ENCODE results near the gene KLK4.

Gene KLK4

DNA sequence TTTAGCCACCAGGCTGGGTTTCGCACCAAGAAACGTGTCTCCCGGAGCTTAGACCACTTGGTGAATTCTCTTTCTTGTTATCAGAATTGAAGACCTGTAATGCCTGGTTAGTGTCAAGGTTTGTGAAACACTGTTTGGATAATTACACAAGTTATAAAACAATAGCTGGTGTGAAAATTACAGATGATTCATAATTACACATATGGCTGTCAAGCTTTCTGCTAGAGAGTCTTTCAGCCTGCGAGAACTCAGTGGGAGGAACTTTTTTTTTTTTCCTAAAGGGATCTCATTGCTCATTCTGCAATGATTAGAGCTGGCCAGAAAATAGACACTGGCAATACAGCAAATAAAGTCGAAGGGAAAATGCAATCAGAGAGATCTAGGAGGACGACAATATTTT, 13.4 kb upstream of the KLK4 start:
- Histone ChIP-seq H2BK120ac (ENCODE audit: low read depth, low read length) (no peak overlapping the region), H3K4ac (ENCODE audit: low read depth in 1 of 2, low read length in 2 of 2) (no peak overlapping the region), H3K36me3 (ENCODE audit: control insufficient read depth in 1 of 2, insufficient read depth in 2 of 2, low read depth in 1 of 2, low read length in 2 of 2) (no peaks in the 10 kb centered on the region), H2AK5ac (ENCODE audit: low read length, severe bottlenecking) (no peak overlapping the region), H3K79me1 (replicated peaks; ENCODE audit: low read length, poor library complexity, severe bottlenecking) (no peaks in the 10 kb centered on the region), H3K27ac (ENCODE audit: low read length, poor library complexity, severe bottlenecking) (no peak overlapping the region), H3K18ac (ENCODE audit: low read depth in 1 of 2, low read length in 2 of 2) (no peak overlapping the region), H3K27me3 (ENCODE audit: control insufficient read depth in 1 of 2, insufficient read depth in 1 of 2, low read length in 2 of 2) (peaks cover 0 to 46% of the 10 kb centered on the region in 2 experiments), H3K14ac (ENCODE audit: low read length in 2 of 2) (no peak overlapping the region), H4K91ac (ENCODE audit: low read length) (no peak overlapping the region), H2AFZ (ENCODE audit: low read depth, low read length) (no peak overlapping the region), H2BK5ac (ENCODE audit: low read depth, low read length, poor library complexity, severe bottlenecking) (no peak overlapping the region), H2BK15ac (ENCODE audit: low read depth, poor library complexity, severe bottlenecking) (no peak overlapping the region), H3K9ac (ENCODE audit: low read length) (no peak overlapping the region), H3K23ac (ENCODE audit: low read length in 2 of 2) (no peak overlapping the region), H4K8ac (ENCODE audit: low read length) (no peak overlapping the region), H3K4me1 (ENCODE audit: control insufficient read depth, insufficient read depth, low read depth, low read length) (no peaks in the 10 kb centered on the region), H3K4me3 (ENCODE audit: insufficient read depth in 1 of 2, low read depth in 1 of 2, low read length in 2 of 2) (no peak overlapping the region), H3K9me3 (ENCODE audit: control insufficient read depth, low read length) (no peaks in the 10 kb centered on the region), H3K4me2 (ENCODE audit: low read length, poor library complexity, severe bottlenecking) (no peak overlapping the region), H2BK12ac (ENCODE audit: low read length in 2 of 2) (no peak overlapping the region)
- 83% methylated on average over 6 of the region's 6 CpGs for WGBS
- DNase-seq, result no peak

DNA sequence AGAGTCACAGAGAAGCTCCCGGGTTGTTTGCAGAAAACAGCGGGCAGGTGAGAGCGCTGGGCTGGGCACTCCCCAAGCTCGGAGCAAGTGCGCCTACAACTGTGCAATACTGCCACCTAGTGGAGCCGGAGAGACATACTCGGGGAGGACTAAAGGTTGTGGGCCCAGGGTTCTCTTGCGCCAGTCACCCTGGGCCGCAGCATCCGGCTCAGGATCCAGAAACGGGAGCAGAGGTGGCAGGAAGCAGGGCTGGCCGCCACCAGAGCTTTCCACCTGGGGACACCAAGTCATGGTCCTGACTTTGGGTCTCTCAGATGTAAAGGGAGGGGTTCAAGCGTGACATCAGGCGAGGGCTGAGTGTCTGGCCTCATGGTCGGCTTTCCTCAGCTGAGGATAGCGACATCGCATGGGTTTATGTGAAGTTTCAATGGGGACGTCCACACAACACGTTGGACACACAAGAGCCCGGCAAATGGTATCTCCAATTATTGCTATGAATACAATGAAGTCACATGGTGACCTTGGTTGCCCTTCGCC, 11.2 kb upstream of the KLK4 start:
- Histone ChIP-seq H3K18ac (ENCODE audit: low read depth in 1 of 2, low read length in 2 of 2) (no peak overlapping the region), H3K4me2 (ENCODE audit: low read length, poor library complexity, severe bottlenecking) (no peak overlapping the region), H2BK12ac (ENCODE audit: low read length in 2 of 2) (no peak overlapping the region), H4K8ac (ENCODE audit: low read length) (no peak overlapping the region), H3K4me1 (ENCODE audit: control insufficient read depth, insufficient read depth, low read depth, low read length) (no peaks in the 10 kb centered on the region), H3K9ac (ENCODE audit: low read length) (peak overlapping the region; percentile 51), H3K27me3 (ENCODE audit: control insufficient read depth in 1 of 2, insufficient read depth in 1 of 2, low read length in 2 of 2) (peaks cover 0 to 46% of the 10 kb centered on the region in 2 experiments), H3K14ac (ENCODE audit: low read length in 2 of 2) (no peak overlapping the region), H3K4ac (ENCODE audit: low read depth in 1 of 2, low read length in 2 of 2) (no peak overlapping the region), H2BK5ac (ENCODE audit: low read depth, low read length, poor library complexity, severe bottlenecking) (no peak overlapping the region), H2BK120ac (ENCODE audit: low read depth, low read length) (no peak overlapping the region), H3K79me1 (replicated peaks; ENCODE audit: low read length, poor library complexity, severe bottlenecking) (no peaks in the 10 kb centered on the region), H4K91ac (ENCODE audit: low read length) (no peak overlapping the region), H3K27ac (ENCODE audit: low read length, poor library complexity, severe bottlenecking) (no peak overlapping the region), H3K36me3 (ENCODE audit: control insufficient read depth in 1 of 2, insufficient read depth in 2 of 2, low read depth in 1 of 2, low read length in 2 of 2) (no peaks in the 10 kb centered on the region), H3K23ac (ENCODE audit: low read length in 2 of 2) (no peak overlapping the region), H3K4me3 (ENCODE audit: insufficient read depth in 1 of 2, low read depth in 1 of 2, low read length in 2 of 2) (no peak overlapping the region), H2AFZ (ENCODE audit: low read depth, low read length) (no peak overlapping the region), H2AK5ac (ENCODE audit: low read length, severe bottlenecking) (no peak overlapping the region), H3K9me3 (ENCODE audit: control insufficient read depth, low read length) (no peaks in the 10 kb centered on the region), H2BK15ac (ENCODE audit: low read depth, poor library complexity, severe bottlenecking) (no peak overlapping the region)
- peak; percentile 55 for DNase-seq
- 27% methylated on average over 20 of the region's 21 CpGs for WGBS

GRCh38 chr19:50921426-50922316, 10.5 kb upstream of the KLK4 start:
- no peaks in the 10 kb centered on the region for H3K79me1 ChIP-seq (replicated peaks; ENCODE audit: low read length, poor library complexity, severe bottlenecking)
- no peak overlapping the region for H3K14ac ChIP-seq (ENCODE audit: low read length in 2 of 2)
- H4K91ac ChIP-seq (ENCODE audit: low read length), result no peak overlapping the region
- no peak overlapping the region for H2BK12ac ChIP-seq (ENCODE audit: low read length in 2 of 2)
- no peak overlapping the region for H2AK5ac ChIP-seq (ENCODE audit: low read length, severe bottlenecking)
- H3K4me2 ChIP-seq (ENCODE audit: low read length, poor library complexity, severe bottlenecking), result no peak overlapping the region
- no peak for DNase-seq
- H2BK15ac ChIP-seq (ENCODE audit: low read depth, poor library complexity, severe bottlenecking), result no peak overlapping the region
- H2AFZ ChIP-seq (ENCODE audit: low read depth, low read length), result no peak overlapping the region
- H2BK120ac ChIP-seq (ENCODE audit: low read depth, low read length), result no peak overlapping the region
- WGBS, result 35% methylated on average over 10 of the region's 12 CpGs
- H3K9ac ChIP-seq (ENCODE audit: low read length), result peak overlapping the region; percentile 26
- no peak overlapping the region for H3K23ac ChIP-seq (ENCODE audit: low read length in 2 of 2)
- H3K4ac ChIP-seq (ENCODE audit: low read depth in 1 of 2, low read length in 2 of 2), result no peak overlapping the region
- H3K36me3 ChIP-seq (ENCODE audit: control insufficient read depth in 1 of 2, insufficient read depth in 2 of 2, low read depth in 1 of 2, low read length in 2 of 2), result no peaks in the 10 kb centered on the region
- no peak overlapping the region for H2BK5ac ChIP-seq (ENCODE audit: low read depth, low read length, poor library complexity, severe bottlenecking)
- H3K9me3 ChIP-seq (ENCODE audit: control insufficient read depth, low read length), result no peaks in the 10 kb centered on the region
- no peak overlapping the region for H3K18ac ChIP-seq (ENCODE audit: low read depth in 1 of 2, low read length in 2 of 2)
- H3K4me3 ChIP-seq (ENCODE audit: insufficient read depth in 1 of 2, low read depth in 1 of 2, low read length in 2 of 2), result peak overlapping the region in 1 of 2 experiments; percentile 34
- no peak overlapping the region for H4K8ac ChIP-seq (ENCODE audit: low read length)
- H3K4me1 ChIP-seq (ENCODE audit: control insufficient read depth, insufficient read depth, low read depth, low read length), result no peaks in the 10 kb centered on the region
- peaks cover 0 to 46% of the 10 kb centered on the region in 2 experiments for H3K27me3 ChIP-seq (ENCODE audit: control insufficient read depth in 1 of 2, insufficient read depth in 1 of 2, low read length in 2 of 2)
- H3K27ac ChIP-seq (ENCODE audit: low read length, poor library complexity, severe bottlenecking), result no peak overlapping the region

GRCh38 chr19:50916069-50916468, 4.9 kb upstream of the KLK4 start:
- Histone ChIP-seq H4K8ac (ENCODE audit: low read length) (no peak overlapping the region), H3K79me1 (replicated peaks; ENCODE audit: low read length, poor library complexity, severe bottlenecking) (no peaks in the 10 kb centered on the region), H3K36me3 (ENCODE audit: control insufficient read depth in 1 of 2, insufficient read depth in 2 of 2, low read depth in 1 of 2, low read length in 2 of 2) (no peaks in the 10 kb centered on the region), H3K4me3 (ENCODE audit: insufficient read depth in 1 of 2, low read depth in 1 of 2, low read length in 2 of 2) (no peak overlapping the region), H3K4me2 (ENCODE audit: low read length, poor library complexity, severe bottlenecking) (no peak overlapping the region), H3K9ac (ENCODE audit: low read length) (no peak overlapping the region), H3K14ac (ENCODE audit: low read length in 2 of 2) (no peak overlapping the region), H4K91ac (ENCODE audit: low read length) (no peak overlapping the region), H3K18ac (ENCODE audit: low read depth in 1 of 2, low read length in 2 of 2) (no peak overlapping the region), H3K4me1 (ENCODE audit: control insufficient read depth, insufficient read depth, low read depth, low read length) (no peaks in the 10 kb centered on the region), H2BK5ac (ENCODE audit: low read depth, low read length, poor library complexity, severe bottlenecking) (no peak overlapping the region), H3K4ac (ENCODE audit: low read depth in 1 of 2, low read length in 2 of 2) (no peak overlapping the region), H3K27ac (ENCODE audit: low read length, poor library complexity, severe bottlenecking) (no peak overlapping the region), H2BK12ac (ENCODE audit: low read length in 2 of 2) (no peak overlapping the region), H2BK15ac (ENCODE audit: low read depth, poor library complexity, severe bottlenecking) (no peak overlapping the region), H3K9me3 (ENCODE audit: control insufficient read depth, low read length) (no peaks in the 10 kb centered on the region), H2BK120ac (ENCODE audit: low read depth, low read length) (no peak overlapping the region), H3K23ac (ENCODE audit: low read length in 2 of 2) (no peak overlapping the region), H3K27me3 (ENCODE audit: control insufficient read depth in 1 of 2, insufficient read depth in 1 of 2, low read length in 2 of 2) (peaks cover 0 to 64% of the 10 kb centered on the region in 2 experiments), H2AK5ac (ENCODE audit: low read length, severe bottlenecking) (no peak overlapping the region), H2AFZ (ENCODE audit: low read depth, low read length) (no peak overlapping the region)
- no peak for DNase-seq
- WGBS, result 70% methylated on average over 2 of the region's 2 CpGs

All from mesenchymal stem cell (in vitro differentiated cells and primary cell).